NCI-H1092 treated with DMSO at 0.1 percent for 48 hours (cell line): ENCODE data around the gene SEC14L6.

Source experiments
- DNase-seq: peaks from one replicate; lab custom pipeline; 2025; lab: John Stamatoyannopoulos, UW

Gene SEC14L6

DNA sequence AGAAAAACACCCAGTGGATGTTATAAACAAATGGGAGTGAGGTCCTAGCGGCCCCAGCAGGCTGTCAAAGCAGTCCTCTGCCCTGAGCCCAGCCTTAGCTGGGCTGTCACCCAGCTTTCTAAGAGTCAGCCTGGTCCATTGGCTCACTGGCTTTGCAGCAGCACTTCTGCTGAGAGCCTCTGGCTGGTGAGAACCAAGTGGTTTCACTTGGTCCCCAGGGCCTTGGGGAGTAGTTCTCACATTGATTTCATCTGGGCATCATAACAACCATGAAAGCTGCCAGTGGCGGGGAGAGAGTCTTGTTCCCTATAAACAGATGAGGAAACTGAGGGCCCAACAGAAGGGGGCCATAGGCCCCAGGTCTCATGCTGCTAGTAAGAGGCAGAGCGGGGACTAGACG lies 11.4 kb downstream of the SEC14L6 start:
- DNase-seq: no peak

DNA sequence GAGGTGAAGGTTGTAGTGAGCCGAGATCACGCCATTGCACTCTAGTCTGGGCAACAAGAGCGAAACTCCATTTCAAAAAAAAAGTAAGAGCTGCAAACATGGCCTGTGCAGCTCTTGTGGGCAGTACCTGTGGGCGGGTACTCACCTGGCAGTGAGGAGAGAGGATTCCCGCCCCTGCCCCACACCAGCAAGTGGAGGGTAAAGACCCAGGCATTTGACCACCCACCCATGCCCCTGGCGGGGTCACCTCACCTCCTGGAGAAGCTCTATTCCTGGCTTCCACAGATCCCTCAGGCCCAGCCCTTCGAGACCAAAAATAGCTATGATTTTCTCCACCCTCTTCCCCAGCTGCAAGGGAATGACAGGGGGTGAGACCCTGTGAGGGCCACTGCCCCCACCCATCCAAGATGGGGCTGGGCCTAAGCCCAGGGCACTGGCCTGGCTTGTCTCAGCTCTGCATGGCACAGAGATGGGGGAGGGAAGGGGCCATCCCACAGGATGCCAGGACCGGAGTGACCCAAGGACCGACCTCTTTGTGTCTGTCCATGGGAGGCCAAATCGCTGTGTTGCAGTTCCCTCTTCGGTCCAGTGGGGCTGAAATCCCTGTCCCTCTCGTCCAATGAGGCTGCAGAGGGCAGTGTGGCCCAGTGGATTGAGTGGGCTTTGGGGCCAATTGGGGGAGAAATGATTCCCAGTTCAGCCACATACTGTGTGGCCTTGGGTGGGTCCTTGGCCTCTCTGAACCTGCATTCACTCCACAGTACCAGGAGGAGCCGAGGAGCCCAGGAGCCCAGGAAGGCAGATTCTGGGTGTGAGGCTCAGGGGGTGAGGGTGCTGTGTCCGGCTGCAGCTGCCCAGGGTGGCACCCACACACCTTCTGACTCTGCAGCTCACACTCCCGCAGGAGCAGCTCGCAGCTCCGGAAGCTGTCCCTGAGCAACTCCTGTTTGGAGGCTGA lies 14.6 kb downstream of the SEC14L6 start:
- DNase-seq: no peak

- DNase-seq: no peak
Observed at GRCh38 chr22:30526656-30527055, 19.9 kb downstream of the SEC14L6 start.

DNA sequence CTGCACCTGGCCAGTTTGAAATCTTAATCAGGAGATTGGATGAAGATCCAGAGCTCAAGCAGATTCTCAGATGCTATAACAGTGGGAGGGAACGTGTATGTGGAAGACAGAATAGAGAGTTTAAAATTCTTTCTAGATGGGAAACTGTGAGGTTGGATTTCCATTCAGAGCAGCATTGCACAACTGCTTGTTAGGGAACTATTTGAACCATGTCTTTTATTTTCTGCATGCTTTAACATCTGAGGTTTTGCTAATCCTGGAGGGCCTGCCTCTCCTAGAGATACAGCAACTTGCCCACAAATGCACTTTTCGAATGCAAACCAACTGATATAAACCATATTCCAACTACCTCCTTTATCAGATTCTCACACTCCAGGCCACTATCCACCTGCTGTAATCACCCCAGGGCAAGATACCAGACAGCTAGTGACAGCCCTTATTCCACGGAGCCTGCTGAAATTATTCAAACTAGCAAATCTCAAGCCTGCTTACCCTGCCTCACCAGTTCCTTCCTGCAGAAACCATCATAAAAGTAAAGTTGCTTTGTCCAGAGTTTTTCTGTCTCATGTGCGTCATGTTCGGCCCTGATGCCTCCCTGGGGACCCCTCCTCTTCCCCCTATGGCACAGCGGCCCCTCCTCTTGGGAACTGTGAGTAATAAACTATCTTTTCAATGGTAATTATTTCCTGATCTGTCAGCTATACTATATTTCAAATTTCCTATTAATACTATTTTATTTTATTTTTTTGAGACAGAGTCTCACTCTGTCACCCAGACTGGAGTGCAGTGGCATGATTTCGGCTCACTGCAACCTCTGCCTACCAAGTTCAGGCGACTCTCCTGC lies 22.7 kb downstream of the SEC14L6 start:
- DNase-seq: no peak

GRCh38 chr22:30521368-30522156 lies 25.0 kb downstream of the SEC14L6 start:
- no peak for DNase-seq

DNA sequence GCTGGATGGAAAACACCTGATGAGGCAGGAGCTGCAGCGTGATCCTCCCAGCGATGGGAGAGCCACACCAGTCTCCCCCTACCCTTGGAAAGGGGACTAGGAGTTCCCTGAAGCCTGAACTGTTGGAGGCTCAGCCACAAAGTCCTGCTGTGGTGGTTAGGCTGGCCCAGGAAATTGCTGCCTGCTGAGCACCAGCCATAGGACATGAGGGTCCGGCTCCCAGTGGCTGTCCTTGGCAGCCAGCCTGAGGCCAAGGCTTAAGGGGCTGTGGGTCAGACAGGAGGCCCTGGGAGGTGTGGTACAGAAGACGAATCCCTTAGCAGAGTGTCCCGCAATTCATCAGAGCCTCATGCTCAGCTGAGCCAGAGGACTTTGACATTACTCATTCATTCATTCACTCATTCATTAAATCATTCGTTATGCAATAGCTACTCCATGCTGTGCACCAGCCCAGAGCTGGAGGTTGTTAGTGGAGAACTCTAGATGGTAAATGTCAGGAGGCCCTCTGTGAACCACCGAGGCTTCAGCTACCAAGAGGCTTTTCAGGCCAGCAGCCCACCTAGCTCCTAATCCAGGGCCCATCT lies 26.6 kb downstream of the SEC14L6 start:
- DNase-seq: no peak

- no peak for DNase-seq
Observed at GRCh38 chr22:30516731-30517130, 29.8 kb downstream of the SEC14L6 start.

GRCh38 chr22:30516273-30516672 lies 30.3 kb downstream of the SEC14L6 start:
- DNase-seq: no peak

DNA sequence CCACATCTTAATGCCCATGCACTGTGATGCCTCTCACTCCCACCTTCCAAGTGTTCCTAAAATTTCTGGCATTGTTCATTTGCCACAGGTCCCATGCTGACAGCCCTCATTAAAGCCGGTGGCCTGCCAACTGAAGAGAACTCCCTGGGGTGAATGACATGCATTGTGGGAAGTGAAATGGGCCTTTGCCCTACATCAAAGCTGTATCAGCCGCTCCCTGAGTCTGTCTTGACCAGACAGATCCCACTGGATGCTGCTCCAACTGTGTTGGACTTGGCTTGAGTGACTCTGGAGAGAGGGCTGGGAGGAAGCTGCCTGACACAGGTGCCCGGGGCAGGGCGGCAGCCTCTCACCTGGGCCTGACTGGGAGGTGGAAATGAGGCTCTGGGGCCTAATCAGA lies 32.3 kb downstream of the SEC14L6 start:
- no peak for DNase-seq

DNA sequence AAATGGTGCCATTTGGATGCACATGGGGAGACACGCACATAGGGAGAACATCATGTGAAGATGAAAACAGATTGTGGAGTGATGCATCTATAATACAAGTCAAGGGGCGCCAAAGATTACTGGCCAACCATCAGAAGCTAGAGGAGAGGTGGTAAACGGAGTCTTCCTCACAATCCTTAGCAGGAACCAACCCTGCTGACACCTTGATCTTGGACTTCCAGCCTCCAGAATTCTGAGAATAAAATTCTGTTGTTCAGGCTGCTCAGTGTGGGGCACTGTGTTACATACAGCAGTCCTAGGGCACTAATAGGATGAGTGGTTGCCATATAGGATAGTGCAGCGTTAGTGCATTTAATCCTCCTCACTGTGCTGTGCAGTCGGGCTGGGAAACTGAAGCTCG lies 33.1 kb downstream of the SEC14L6 start:
- DNase-seq: no peak

DNA sequence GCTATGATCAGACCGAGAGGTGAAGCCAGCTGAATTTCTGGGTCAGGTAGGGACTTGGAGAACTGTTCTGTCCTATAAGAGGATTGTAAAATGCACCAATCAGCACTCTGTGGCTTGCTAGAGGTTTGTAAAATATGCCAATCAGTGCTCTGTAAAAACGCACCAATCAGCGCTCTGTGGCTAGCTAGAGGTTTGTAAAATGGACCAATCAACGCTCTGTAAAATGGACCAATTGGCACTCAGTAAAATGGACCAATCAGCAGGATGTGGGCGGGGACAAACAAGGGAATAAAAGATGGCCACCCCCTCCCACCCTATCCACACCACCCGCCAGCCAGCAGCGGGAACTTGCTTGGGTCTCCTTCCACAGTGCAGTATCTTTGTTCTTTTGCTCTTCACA lies 34.6 kb downstream of the SEC14L6 start:
- DNase-seq: no peak

- no peak for DNase-seq
Observed at GRCh38 chr22:30511109-30511508, 35.4 kb downstream of the SEC14L6 start.

GRCh38 chr22:30508216-30508615 lies 38.3 kb downstream of the SEC14L6 start:
- DNase-seq: no peak

- no peak for DNase-seq
Observed at GRCh38 chr22:30507670-30508069, 38.9 kb downstream of the SEC14L6 start.

GRCh38 chr22:30506507-30506968 lies 40.0 kb downstream of the SEC14L6 start:
- no peak for DNase-seq

- no peak for DNase-seq
Observed at GRCh38 chr22:30503551-30503950, 43.0 kb downstream of the SEC14L6 start.

DNA sequence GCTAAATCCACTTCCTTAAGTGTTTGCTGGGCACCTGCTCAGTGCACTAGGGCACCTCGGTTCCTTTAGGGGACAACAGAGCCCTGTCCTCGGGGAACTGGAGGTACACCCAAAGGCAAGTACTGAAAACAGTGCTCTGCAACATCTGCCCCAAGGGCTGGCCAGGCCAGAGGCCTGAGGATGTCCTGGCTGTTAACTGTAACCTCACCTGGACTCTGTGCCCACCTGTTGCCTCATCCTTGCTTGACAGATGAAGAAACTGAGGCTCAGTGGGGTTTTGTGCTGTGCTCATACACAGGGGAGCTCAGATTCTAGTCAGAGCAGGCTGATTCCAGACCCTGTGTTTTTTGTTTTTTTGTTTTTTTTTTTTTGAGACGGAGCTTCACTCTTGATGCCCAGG lies 43.6 kb downstream of the SEC14L6 start:
- DNase-seq: no peak

DNA sequence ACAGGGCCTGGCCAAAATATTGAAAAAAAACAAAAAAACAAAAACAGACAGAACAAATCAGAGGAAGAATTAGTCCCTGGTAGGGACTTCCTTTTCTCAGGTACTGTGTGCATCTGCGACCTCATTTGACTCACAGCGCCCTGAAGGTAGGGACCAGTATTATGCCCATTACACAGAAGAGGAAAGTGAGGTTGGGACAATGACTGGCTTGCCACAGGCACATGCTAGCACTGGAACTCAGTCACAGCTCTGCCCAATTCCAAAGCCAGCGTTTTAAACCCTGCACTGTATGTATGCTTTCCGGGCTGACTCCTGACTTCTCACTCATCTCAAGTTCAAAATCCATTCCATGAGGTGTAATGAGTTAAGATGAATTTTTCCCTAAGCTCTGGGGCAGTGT lies 44.4 kb downstream of the SEC14L6 start:
- DNase-seq: no peak

DNA sequence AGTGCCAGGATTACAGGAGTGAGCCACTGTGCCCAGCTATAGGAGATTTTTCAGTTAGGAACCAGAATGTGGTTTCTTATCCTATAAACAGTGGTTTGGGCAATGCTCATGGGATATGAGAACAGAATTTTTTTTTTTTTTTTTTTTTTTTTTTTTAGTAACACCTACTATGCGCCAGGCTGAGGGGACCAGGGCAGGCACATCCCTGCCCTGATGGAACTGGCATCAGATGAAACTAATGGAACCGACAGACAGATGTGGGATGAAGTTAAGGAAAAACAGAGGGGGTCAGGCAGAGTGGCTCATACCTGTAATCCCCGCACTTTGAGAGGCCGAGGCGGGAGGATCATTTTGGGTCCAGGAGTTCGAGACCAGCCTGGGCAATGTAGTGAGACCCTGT lies 45.9 kb downstream of the SEC14L6 start:
- no peak for DNase-seq

- DNase-seq: no peak
Observed at GRCh38 chr22:30497466-30498150, 48.9 kb downstream of the SEC14L6 start.
